NCI-H2029 treated with DMSO at 0.1 percent for 48 hours (cell line): ENCODE measurements around the gene HEBP1.

ENCODE experiments used
- DNase-seq: peaks from one replicate; lab custom pipeline; 2025; lab: John Stamatoyannopoulos, UW

The HEBP1 gene

DNA sequence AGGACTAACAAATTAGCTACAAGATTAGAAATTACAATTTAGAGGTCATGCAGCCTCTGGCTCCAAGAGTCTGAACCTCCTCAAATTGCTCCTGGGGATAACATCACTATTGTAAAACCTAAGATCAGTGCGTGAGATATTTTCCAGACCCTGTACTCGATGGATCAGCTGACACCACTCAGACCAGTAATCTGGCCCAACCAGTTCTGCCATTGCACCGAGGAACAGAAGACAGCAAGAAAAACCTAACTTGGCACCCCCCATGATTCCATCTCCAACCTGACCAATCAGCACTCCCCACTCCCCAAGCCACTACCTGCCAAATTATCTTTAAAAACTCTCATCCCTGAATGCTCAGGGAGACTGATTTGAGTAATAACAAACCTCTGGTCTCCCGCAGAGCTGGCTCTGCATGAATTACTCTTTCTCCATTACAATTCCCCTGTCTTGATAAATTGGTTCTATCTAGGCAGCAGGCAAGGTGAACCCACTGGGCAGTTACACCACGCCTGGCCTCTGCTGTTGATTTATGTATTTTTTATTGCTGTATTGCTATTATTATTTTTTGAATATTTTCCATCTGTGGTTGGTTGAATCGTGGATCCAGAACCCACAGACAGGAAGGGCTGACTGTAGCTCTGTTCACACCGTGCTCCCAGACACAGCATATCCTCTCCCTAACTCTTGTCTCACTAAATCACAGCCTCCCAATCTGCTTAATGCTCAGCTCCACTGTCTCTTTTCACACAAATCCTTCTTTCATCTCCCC is 9.2 kb downstream of the HEBP1 start:
- no peak for DNase-seq

DNA sequence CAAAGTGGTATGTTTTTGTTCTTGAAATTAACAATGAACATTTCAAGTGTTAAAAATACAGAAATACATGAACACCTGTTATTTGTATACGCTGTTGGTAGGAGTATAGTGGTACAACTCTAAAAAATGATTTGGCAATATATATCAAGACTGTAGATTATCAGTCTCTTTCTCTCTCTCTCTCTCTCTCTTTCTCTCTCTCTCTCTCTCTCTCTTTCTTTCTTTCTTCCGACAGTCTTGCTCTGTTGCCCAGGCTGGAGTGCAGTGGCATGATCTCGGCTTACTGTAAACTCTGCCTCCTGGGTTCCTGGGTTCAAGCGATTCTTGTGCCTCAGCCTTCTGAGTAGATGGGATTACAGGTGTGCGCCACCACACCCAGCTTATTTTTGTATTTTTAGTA is 12.6 kb downstream of the HEBP1 start:
- DNase-seq = no peak

DNA sequence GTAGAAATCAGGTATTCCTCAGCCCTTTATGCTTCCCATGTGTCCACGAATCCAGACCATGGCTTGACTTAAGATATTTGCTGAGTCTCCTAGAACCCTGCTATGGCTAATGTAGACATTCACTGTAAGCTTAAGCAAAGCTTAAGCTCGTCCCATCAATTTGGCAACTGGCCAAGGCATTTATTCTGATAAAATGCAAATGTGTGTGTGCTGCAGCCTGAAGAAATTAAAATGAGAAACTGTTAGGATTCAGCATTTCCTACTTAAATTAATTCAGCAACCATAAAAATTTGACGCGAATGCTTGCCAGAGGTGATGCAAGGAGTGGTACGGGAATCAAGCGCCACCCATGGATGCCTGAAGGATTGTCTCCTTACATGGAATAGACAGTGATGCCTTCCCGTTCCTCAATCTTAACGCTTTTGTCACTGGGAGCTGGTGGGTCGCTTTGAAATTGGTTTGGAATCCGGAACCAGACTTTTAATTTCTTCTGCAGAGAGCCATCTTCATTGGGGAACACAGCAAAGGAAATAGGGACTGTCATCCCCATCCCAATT is 13.2 kb downstream of the HEBP1 start:
- DNase-seq = no peak

DNA sequence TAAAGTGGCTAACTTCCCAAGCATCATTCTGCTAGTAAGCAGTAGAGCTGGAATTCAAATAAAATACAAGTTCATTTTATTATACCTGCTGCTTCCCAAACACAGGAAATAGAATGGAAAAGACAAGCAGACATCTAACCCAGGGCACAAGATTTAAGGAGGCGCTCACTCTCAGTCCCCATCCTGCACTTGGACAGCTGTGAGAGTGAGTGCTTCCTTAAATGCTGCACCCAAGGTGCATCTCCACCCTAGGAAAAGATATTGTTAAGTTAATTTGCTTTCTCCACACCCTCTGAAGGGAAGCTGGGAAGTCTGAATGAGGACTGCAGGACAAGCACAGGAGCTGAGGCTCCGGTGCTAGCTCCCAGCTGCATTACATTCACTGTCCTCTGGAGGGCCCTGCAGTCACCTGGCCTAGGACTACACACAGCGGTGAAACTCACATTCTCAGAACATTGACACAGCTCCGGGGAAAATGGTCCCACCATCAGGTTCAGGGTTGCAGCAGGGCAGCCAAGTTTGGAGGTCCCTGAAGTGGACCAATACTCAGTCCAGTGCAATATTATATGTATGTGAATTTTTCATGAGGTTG is 14.2 kb downstream of the HEBP1 start:
- no peak for DNase-seq

DNA sequence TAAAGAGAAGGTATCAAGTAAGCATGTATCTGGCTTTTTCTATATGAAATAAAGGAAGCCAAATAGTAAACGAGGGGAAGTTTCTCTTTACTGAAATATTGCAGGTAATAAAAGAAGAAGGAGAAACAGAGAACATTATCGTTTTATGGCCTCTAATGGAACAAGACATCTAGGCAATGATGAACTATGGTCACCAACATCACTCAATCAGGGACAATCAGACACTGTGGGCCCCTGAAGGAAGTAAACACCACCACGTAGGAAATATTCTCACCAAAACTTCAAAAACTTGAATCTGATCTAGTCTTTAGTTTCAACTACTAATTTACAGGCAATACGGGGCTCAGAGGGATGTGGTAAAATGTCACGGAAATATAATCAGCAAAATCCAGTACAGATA is 15.9 kb downstream of the HEBP1 start:
- DNase-seq = no peak

DNA sequence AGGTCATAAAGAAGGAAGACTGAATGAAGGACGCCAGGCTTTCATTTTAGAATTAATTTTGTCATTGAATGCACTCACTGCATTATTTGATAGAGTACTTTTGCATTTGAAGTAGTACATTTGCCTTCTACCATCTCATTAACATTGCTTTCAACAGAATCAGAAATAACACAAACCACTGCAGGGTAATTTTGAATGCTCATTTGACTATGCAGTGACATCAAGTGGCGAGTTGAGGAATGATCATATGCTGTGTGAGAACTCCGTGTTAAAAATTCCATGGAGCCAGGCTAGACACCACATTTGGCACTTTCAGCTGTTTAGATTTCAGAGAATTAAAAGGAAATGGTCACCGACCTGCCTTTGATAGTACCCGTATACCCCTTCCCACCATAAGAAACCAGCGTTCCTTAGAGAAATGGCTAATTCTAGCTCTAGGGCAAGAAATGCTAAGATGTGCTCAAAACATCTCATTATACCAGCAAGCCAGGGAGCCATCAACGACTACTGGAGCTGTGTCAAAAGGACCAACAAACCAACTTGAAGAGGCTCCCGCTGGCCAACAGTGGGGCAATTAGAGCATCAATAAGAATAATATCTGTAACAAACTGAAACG is 16.5 kb downstream of the HEBP1 start:
- DNase-seq = peak; percentile 1

DNA sequence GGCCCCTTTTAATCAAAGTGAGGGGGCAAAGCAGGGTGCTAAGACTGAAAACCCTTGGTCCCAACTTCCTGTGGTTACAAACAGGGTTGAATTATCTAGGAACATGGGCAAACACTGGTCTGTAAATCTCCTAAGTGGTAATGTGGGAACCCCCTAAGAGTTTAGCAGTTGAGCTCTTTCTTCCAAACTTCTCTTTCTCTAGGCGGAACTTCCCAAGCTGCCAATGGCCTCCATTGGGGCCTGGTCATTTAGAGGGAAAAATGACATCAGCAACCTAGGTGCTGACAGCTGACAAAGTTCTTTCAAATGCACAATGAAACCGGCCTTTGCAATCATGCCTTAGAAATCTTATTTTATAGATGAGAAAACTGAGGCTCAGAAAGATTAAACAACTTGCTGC is 17.7 kb downstream of the HEBP1 start:
- DNase-seq = no peak

DNA sequence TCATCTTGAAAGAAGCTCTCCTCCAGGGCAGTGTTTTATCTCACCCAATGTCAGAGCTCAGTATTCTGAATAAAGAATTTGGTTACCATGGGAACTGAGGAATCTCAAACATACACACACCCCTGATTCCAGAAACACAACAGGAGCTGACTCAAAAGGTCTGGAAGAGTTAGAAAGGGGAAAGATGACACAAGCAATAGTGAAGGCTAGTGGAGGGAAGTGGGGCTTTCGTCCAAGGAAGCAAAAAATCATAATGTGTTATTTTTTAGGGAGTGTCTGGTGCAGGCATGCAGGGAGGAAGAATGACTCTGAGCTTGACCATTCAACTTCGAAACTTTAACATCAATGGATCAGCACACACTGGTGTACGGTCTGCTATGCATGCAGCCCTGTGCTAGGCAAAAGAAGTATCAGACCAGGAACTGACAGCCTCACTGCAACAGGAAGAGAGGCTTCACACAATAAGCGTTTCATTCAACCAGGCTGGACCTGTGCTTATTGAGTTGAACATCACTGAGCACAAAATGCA is 20.3 kb downstream of the HEBP1 start:
- no peak for DNase-seq

DNA sequence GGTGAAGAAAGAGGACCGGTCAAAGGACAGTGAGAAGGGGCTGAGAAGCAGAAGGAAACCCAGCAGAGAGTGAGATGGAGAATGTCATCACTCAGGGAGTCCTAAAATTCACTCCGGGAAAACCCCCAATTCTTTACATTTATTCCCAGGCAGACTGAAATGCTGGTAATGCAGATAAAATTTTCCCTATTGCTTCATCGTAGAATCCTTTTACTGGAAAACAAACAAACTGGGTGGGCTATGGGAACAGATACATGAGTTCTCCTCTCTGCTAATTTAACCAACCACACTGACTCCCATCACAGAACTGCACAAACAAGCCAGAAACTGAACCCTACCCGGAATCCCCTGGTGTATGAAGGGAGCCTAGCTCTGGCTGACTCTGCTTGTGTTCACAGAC is 20.9 kb downstream of the HEBP1 start:
- no peak for DNase-seq

DNA sequence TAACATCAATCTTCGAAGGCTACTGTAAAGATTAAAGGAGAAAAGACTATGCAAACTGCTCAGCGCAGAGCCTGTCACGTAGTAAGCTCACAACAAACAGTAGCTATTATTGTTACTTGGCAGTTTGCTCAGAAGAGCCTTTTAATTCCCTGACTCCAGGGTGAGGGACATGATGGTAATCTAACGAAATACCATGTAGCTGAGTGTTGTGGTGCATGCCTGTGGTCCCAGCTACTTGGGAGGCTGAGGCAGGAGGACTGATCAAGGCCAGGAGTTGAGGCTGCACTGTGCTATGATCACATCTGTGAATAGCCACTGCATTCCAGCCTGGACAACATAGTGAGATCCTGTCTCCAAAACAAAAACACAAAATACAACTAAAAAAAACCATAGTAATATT is 22.8 kb downstream of the HEBP1 start:
- DNase-seq = no peak

DNA sequence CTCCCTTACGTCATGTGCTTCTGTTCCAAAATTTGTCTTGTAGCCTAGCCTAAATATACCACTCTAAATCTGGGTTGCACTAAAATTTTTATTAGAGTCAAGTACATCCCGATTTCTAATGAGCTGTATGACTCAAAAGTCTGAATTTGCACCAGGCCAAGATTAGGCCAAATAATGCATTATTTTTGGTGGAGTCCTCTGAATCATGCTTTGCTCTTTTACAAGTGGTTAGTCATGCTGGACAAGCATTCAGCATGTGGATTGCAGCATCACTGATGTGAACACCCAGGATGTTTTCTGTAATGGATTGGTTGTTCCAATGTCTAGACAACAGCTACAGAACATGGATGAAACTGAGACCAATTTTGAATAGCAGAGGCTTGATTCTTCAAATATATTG is 23.7 kb downstream of the HEBP1 start:
- no peak for DNase-seq

DNA sequence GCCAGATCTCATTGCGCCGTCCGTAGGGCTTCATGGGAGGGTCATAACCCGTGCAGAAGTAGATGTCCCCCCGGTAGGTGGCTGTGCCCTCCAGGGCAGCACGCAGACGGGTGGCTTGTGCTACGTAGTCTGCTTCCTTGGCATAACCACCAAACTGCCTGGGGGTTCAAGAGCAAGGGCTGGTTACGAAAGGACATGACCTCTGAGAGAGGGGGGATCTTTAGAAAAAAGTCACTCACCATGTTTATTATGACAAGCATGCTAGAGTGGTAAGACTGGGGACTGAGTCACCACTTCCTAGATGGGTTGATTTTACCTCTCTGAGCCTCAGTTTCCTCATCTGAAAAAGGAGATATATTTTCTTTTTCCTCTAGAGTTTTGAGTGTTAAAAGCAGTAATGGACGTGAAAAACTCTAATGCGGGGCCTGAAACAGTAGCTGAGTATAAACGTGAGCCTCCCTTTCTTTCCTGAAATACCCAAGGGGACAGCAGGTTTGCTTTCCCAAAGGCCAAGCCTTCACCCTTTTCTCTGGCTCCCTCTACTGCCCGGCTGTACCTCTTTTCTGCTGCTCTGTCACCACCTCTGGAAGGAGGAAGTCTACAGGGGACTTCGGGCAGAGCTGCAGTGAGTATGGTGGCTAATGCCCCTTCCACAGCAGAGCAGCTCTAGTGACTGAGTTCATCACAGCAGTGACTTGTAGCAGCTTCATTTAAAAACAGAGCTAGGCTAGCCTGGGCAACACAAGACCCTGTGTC is 24.6 kb downstream of the HEBP1 start:
- no peak for DNase-seq

DNA sequence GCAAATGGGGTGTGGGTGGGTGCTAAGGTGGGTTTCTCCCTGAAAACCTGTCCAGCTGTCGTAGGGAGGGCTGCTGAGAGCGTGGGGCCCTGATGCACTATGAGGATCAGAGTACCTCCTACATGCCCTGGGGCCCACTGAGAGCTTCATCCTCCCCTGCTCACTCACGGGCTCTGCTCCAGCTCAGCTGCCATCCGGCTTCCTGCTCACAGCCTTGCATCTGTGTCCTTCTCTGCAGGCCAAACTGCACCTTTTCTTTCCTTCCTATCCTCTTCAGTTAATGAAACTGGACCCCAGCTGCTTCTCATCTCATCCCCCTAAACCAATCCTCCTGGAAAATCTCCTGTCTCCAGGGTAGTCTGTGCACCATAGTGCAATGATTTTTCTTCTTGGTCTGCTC is 25.9 kb downstream of the HEBP1 start:
- no peak for DNase-seq

DNA sequence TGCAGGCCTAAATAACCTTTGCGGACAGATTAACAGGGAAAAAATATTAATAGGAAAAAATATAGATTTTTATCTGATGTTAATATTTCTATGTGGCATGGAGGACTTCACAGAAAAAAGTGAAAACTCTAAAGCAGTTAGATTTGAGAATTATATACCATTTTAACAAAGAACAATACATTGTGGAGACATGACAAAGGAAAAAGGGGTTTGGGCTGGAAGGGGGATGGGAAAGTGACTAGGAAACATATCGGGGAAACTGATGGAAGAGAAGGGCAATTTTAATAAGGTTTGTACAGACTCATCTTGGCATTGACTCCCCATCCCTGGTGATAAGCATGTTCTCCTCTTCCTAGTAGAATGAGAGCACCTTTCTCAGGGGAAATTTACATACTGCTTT is 27.0 kb downstream of the HEBP1 start:
- DNase-seq = no peak

DNA sequence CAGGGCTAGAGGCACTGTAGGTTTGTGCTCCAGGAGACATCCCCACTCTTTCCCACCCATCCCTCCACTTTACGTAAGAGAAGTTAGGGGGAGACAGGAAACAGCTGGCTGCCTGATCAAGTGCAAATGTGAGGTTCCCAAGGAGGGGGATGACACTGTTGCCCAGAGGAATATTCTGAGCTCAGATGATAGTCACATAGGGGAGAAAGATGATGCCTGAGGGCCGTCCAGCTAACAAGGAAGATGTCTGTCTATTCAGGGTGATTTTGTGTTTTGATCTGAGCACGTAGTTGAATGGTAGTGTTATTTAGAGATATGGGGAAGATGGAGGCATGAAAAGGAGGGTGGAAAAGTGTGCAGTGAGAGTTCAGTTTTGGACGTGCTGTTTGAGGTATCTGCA is 34.2 kb downstream of the HEBP1 start:
- no peak for DNase-seq

DNA sequence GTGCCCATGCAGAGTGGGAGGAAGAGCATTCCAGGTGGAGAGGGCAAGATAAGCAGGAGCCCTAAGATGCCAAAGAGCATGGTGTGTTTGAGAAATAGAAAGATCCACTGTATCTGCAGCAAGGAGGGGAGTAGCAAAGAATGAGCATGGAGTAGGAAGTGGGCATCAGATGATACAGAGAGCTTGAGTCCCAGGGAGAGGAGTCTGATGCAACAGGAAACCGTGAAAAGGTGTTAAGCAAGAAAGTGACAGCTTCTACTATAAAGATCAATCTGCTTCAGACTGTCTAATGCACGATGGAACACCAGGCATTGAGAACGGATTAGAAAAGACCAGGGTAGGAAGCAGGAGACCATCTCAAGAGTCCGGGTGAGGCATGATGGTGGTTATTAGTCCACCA is 35.8 kb downstream of the HEBP1 start:
- no peak for DNase-seq

DNA sequence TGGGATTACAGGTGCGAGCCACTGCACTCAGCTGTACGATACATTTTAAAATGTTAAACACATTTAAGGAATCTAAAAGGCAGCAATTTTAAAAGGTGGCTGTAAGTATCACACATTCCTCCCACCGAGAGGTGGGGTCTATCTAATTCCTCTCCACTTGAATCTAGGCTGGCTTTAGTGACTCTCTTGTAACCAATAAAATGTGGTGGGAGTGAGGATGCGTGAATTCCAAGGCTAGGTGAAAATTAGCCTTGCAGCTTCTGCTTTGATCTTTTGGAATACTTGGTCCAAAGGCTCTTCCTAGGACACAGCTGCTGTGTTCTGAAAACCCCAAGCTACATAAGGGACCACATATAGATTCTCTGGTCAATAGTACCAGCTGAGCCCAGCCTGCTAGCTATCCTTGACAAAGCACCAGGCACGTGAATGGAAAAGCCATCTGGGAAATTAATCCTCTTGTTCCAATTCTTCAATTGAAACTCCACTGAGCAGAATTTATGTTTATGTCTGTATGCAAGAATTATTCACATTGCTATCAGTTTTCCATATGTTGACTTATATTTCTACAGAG is 39.3 kb downstream of the HEBP1 start:
- DNase-seq = no peak

DNA sequence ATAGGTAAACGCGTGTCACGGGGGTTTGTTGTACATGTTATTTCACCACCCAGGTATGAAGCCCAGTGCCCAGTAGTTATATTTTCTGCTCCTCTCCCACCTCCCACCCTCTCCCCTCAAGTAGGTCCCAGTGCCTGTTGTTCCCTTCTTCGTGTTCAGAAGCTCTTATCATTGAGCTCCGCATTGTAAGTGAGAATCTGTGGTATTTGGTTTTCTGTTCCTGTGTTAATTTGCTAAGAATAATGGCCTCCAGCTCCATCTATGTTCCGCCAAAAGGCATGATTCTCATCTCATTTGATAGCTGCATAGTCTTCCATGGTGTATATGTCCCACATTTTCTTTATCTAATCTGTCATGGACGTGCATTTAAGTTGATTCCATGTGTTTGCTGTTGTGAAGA is 41.2 kb downstream of the HEBP1 start:
- no peak for DNase-seq

DNA sequence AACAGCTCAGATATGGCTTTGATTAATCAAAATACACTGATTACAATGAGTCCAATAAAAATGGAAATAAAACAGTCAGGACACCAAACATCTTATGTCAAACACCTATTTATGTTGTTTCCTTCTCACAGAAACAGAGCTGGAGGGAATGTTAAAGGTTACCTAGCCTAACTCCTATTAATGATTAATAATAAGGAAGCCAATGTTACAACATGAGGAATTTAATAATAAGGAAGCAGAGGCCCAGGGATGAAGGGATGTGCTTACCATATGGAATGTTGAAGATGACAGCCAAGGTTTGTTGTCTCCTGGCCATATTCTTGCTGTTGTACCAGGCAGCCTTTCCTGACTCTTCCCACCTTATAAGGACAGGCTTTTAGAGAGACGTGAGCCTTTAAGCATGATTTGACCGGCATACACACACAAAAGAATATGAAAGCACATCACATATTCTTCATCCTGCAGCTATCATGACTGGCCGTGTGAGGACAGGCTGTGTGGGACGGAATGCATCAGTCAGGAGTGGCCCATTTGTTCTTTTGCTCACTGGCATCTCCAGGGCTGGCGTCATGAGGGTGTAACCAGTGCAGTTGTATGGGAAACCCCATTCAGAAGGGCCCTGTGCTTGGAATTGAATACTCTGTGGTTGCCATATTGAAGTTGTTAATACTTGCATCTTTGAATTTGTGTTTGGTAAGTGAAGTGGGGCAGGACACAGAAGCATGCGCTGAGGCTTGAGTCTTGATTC is 45.0 kb downstream of the HEBP1 start:
- DNase-seq = no peak

DNA sequence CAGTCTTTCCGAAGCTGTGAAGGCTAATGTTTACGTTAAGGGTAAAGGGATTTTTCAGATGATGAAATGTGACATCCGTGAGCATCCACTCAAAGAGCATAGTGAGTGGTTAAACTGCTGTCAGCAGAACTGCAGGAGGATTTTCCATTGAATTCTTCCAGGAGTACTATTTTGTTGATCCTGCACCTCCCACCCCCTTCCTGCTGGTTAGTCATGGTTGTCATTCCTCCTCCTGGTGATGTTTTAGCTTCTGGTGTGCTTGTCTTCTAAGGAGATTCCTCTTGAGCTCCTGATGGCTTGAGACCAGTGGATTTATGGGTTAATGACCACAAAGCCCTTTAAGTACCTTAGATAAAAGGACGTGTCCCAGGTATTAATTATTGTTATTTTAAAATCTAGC is 45.7 kb downstream of the HEBP1 start:
- no peak for DNase-seq

DNA sequence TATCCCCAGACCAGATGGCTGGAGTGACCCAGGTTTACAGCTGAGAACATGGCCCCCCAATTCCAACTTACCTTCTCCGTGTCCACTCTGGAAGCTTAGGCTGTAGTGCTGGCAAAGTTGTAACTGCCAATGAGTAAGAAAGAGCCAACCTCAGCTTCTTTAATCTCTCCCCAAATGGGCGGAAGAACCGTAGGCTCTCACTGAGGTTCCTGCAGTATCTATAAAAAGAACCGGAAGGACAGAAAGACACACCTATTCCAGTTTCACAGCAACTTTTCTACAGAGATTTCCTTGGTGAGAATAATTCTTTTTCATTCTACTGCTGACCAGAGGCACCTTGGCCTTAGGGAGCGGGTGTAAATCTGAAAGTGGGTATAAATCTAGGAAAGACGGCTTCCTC is 48.0 kb downstream of the HEBP1 start, which contains the start of gene GPRC5D:
GPRC5D (minus strand) TSS at position 135 of the 400 bp plus-strand sequence. CDS start 1,786 bp downstream, outside the sequence.
- DNase-seq = no peak
